Measurements from ENCODE around the gene HHATL.

Gene HHATL

GRCh38 chr3:42685891-42686820, 16.4 kb downstream of the HHATL start:
- TF ChIP-seq CTCF (IDR thresholded peaks at IDR 0.05; ENCODE audit: insufficient read depth, low read depth, low read length, missing control alignments): no peak
- DNase-seq (ENCODE audit: low read depth): peak; percentile 25
- no peak overlapping the region for H3K4me3 ChIP-seq (ENCODE audit: low read length)

GRCh38 chr3:42685363-42685881, 17.2 kb downstream of the HHATL start, which contains the start of gene KLHL40:
Gene KLHL40 (plus strand): TSS chr3:42685537. CDS start chr3:42685619, 82 bp downstream.
- DNase-seq (ENCODE audit: low read depth): peak; percentile 9
- no peak within 1 kb of the TSS for H3K4me3 ChIP-seq (ENCODE audit: low read length)
- TF ChIP-seq CTCF (IDR thresholded peaks at IDR 0.05; ENCODE audit: insufficient read depth, low read depth, low read length, missing control alignments): no peak

- no peak overlapping the region for H3K4me3 ChIP-seq (ENCODE audit: low read length)
- no peak for DNase-seq (ENCODE audit: low read depth)
- no peak for TF ChIP-seq CTCF (IDR thresholded peaks at IDR 0.05; ENCODE audit: insufficient read depth, low read depth, low read length, missing control alignments)
Observed at GRCh38 chr3:42684632-42685362, 17.8 kb downstream of the HHATL start.

- peak; percentile 99 for DNase-seq (ENCODE audit: low read depth)
- no peak for TF ChIP-seq CTCF (IDR thresholded peaks at IDR 0.05; ENCODE audit: insufficient read depth, low read depth, low read length, missing control alignments)
- no peak overlapping the region for H3K4me3 ChIP-seq (ENCODE audit: low read length)
Observed at GRCh38 chr3:42683875-42684598, 18.6 kb downstream of the HHATL start.

- H3K4me3 ChIP-seq (ENCODE audit: low read length): no peak overlapping the region
- no peak for TF ChIP-seq CTCF (IDR thresholded peaks at IDR 0.05; ENCODE audit: insufficient read depth, low read depth, low read length, missing control alignments)
- DNase-seq (ENCODE audit: low read depth): no peak
Observed at GRCh38 chr3:42682301-42683070, 20.1 kb downstream of the HHATL start.
